Sigmoid colon (tissue), 7 donors: Measurements from ENCODE around the gene DAPK1. TPM values are rescaled to one million over a fixed set of nuclear protein-coding genes. Genes with fewer than 3 reads are reported as not detected.
A peak's percentile ranks its signal among the peaks of the same experiment; 100 is the strongest.

Experiments
- DNase-seq: peaks from one replicate; pipeline ENCODE4 v3.0.0-alpha.2; 2019
- H3K27ac ChIP-seq, 4 donors: fragments of 200-600 bp; sonication (generic); one replicate each; pipeline ENCODE4 v1.5.1; 2016 to 2019; ENCODE audit warnings: mild to moderate bottlenecking in 1 of 4
- H3K27me3 ChIP-seq, 3 donors: fragments of 200-600 bp; sonication (generic); one replicate each; pipeline ENCODE4 v1.5.1; 2019; ENCODE audit warnings: mild to moderate bottlenecking in 1 of 3
- H3K36me3 ChIP-seq, 4 donors: fragments of 200-600 bp; sonication (generic); one replicate each; pipeline ENCODE4 v1.5.1; 2016 to 2019
- H3K4me1 ChIP-seq, 4 donors: fragments of 200-600 bp; sonication (generic); one replicate each; pipeline ENCODE4 v1.5.1; 2017 to 2019
- H3K4me3 ChIP-seq, 4 donors: fragments of 200-600 bp; sonication (generic); one replicate each; pipeline ENCODE4 v1.5.1; 2017 to 2019; ENCODE audit warnings: mild to moderate bottlenecking in 2 of 4, moderate library complexity in 1 of 4
- H3K9me3 ChIP-seq, 4 donors: fragments of 200-600 bp in 3 of 4; sonication (generic) in 3 of 4; one replicate each; pipeline versions ENCODE4 v1.5.1 to v1.6.1; 2013 to 2019
- EP300 ChIP-seq, 4 donors: sonication (generic); formaldehyde crosslinking; IDR thresholded peaks; one replicate each; pipeline ENCODE4 v1.6.1; 2017; ENCODE audit warnings: antibody characterized with exemption in 4 of 4
- POLR2A ChIP-seq, 2 donors: fragments of 450-650 bp; IDR thresholded peaks; one replicate each; pipeline ENCODE4 v1.6.1; 2016; ENCODE audit warnings: antibody characterized with exemption in 2 of 2, mild to moderate bottlenecking in 2 of 2, moderate library complexity in 2 of 2
- POLR2AphosphoS5 ChIP-seq, 4 donors: sonication (generic); formaldehyde crosslinking; IDR thresholded peaks; one replicate each; pipeline ENCODE4 v1.6.1; 2017; ENCODE audit warnings: antibody characterized with exemption in 4 of 4
- WGBS, 2 donors: extraction: QIAGEN DNeasy Blood & Tissue Kit; methylation state at CpG; one replicate each; pipeline ENCODE4 v1.1.7; 2013; 5-methylcytosine and 5-hydroxymethylcytosine counted together
- intact Hi-C: fragments of 100-400 bp; cut with DNase I; formaldehyde crosslinking; loops from one replicate; pipeline ENCODE4 v1.15.1; 2023
- polyA plus RNA-seq, 3 donors: library from polyadenylated mRNA; stranded (reverse); fragments of 200-250 nt; gene quantifications; one replicate each; pipeline ENCODE4 v1.2.3, GENCODE V29; 2013
- total RNA-seq, 4 donors: library from RNA; depleted of rRNA; stranded (reverse); fragments of >200 nt; gene quantifications; one replicate each; pipeline ENCODE4 v1.1.0, GENCODE V29; 2016
- TF ChIP-seq, protein P1 (sequence below), 4 experiments: fragments of 450-650 bp in 3 of 4; fragments of 200-600 bp in 1 of 4; IDR thresholded peaks; one replicate each; pipeline ENCODE4 v1.5.1; 2016 to 2019; ENCODE audit warnings: antibody characterized with exemption in 4 of 4, mild to moderate bottlenecking in 3 of 4, moderate library complexity in 2 of 4
- donor health status: healthy with polysubstance abuse.
- donor health status: Bipolar disorder and iron deficiency.
- donor health status: healthy.

The DAPK1 gene
- total and polyA plus RNA-seq, 7 donors: 4.8 to 92.5 (median 78.1) TPM

DNA sequence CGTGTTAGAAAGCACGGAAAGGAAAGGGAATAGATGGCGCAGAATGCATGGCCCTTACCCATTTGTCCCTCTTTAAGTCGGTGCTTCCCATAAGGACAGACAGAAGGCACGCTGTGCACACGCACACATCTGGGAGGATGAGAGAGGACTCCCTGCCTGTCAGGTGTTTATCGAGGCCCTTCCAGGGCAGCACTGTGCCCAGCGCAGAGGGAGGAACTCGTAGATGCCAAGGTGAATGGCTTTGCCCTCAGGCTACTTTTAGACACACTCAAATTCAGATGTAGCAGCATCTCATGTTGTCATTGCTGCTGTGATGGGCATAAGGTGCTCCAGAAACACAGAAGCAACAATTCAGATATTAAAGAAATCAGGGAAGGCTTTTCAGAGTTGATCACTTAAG is 158.1 kb downstream of the DAPK1 start:
- Histone ChIP-seq H3K27me3 (no peaks in the 10 kb centered on the region), H3K9me3 (no peaks in the 10 kb centered on the region), H3K4me3 (no peak overlapping the region), H3K27ac (peak overlapping the region; percentile 16 to 62 (median 58)), H3K4me1 (peaks cover 0 to 22% (median 13%) of the 10 kb centered on the region in 4 donors), H3K36me3 (peaks cover 5 to 54% (median 14%) of the 10 kb centered on the region in 4 donors)
- no peak for DNase-seq
- TF ChIP-seq EP300 (IDR thresholded peaks at IDR 0.05): no peak
- no peak for TF ChIP-seq POLR2A (IDR thresholded peaks at IDR 0.05)
- no peak for TF ChIP-seq POLR2AphosphoS5 (IDR thresholded peaks at IDR 0.05)
- TF ChIP-seq, protein P1, sequence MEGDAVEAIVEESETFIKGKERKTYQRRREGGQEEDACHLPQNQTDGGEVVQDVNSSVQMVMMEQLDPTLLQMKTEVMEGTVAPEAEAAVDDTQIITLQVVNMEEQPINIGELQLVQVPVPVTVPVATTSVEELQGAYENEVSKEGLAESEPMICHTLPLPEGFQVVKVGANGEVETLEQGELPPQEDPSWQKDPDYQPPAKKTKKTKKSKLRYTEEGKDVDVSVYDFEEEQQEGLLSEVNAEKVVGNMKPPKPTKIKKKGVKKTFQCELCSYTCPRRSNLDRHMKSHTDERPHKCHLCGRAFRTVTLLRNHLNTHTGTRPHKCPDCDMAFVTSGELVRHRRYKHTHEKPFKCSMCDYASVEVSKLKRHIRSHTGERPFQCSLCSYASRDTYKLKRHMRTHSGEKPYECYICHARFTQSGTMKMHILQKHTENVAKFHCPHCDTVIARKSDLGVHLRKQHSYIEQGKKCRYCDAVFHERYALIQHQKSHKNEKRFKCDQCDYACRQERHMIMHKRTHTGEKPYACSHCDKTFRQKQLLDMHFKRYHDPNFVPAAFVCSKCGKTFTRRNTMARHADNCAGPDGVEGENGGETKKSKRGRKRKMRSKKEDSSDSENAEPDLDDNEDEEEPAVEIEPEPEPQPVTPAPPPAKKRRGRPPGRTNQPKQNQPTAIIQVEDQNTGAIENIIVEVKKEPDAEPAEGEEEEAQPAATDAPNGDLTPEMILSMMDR (IDR thresholded peaks at IDR 0.05): no peak
- intact Hi-C loops: loop anchor here (2.0 kb wide), 1 partner anchor 157 kb away; no protein-coding TSS in a partner anchor
- 95 to 96% methylated on average over 9 of the region's 9 CpGs for WGBS, 2 donors

DNA sequence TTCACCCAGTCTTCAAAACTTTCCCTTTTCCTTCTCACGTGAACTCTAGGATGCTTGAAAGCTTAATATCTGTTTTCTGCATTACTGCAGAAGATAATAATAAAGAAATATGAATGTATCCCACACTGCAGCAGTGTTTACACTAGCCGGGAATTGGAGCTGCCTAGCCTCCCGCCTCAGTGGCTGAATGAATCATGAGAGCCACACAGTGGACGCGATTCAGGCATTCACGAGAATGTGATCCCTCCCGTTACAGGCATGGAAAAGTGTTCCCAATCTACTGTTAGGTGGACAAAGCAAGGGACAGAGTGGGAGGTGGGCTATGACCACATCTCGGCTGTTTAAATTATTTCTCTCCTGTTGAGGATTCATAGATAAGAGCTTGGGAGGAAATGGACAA is 158.8 kb downstream of the DAPK1 start:
- intact Hi-C loops: loop anchor here (2.0 kb wide), 1 partner anchor 158 kb away; no protein-coding TSS in a partner anchor

DNA sequence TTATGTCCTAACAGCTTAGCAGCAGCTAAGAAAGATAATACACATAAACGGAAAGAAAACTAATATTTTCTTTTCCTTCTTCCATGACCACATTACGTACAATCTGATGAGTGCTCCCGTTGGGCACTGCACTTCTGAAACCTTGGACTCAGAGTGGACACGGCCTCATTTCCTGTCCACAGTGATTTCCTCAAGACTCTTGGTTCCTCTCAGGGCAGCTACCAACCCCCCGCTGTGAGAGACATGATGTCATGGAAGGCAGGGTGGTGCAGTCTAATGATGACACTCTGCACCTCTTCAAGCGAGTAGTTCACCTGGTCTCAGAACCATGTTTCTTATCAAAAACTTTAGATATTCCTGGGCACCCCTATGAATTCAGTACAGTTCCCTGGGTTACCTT is 159.5 kb downstream of the DAPK1 start:
- Histone ChIP-seq H3K27ac (peak overlapping the region in 1 of 4 donors; percentile 55), H3K27me3 (no peaks in the 10 kb centered on the region), H3K4me3 (no peak overlapping the region), H3K36me3 (peaks cover 0 to 44% (median 14%) of the 10 kb centered on the region in 4 donors), H3K9me3 (no peaks in the 10 kb centered on the region), H3K4me1 (peaks cover 0 to 27% (median 21%) of the 10 kb centered on the region in 4 donors)
- WGBS, 2 donors: 82 to 85% methylated on average over 6 of the region's 6 CpGs
- intact Hi-C loops: loop anchor here (2.0 kb wide), 1 partner anchor 158 kb away; no protein-coding TSS in a partner anchor
- TF ChIP-seq, protein P1 (IDR thresholded peaks at IDR 0.05): no peak
- TF ChIP-seq POLR2AphosphoS5 (IDR thresholded peaks at IDR 0.05) (no peak), POLR2A (IDR thresholded peaks at IDR 0.05) (no peak)
- no peak for DNase-seq

More for the DNA sequence above, 158.8 kb downstream of the DAPK1 start:
- H3K27me3 ChIP-seq: no peaks in the 10 kb centered on the region
- no peak for DNase-seq
- no peaks in the 10 kb centered on the region for H3K9me3 ChIP-seq
- H3K27ac ChIP-seq: peak overlapping the region; percentile 16 to 62 (median 58)
- H3K4me3 ChIP-seq: no peak overlapping the region
- H3K4me1 ChIP-seq: peaks cover 0 to 22% (median 16%) of the 10 kb centered on the region in 4 donors
- TF ChIP-seq, protein P1 (IDR thresholded peaks at IDR 0.05): peak in 1 of 4 experiments; percentile 19
- TF ChIP-seq POLR2A (IDR thresholded peaks at IDR 0.05) (no peak), POLR2AphosphoS5 (IDR thresholded peaks at IDR 0.05) (peak in 2 of 4 donors; percentile 29 to 39)
- 82% methylated on average over 8 of the region's 8 CpGs for WGBS, 2 donors
- peaks cover 1 to 46% (median 14%) of the 10 kb centered on the region in 4 donors for H3K36me3 ChIP-seq

DNA sequence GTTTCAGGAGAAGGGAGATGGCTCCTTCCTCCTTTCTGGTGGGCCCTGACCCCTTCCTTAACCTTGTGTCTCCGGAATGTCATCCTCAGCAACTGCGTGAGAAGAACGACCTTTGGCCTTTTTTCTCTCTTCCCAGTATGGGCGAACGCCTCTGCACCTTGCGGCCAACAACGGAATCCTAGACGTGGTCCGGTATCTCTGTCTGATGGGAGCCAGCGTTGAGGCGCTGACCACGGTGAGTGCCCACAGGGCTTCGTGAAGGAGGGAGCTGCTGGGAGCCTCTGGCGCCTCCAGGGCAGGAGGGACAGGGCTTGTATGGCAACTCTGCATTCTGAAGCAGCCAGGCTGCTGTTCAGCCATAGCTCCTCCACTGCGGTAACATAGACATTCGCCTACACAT is 160.2 kb downstream of the DAPK1 start:
- WGBS, 2 donors: 97% methylated on average over 16 of the region's 16 CpGs
- Histone ChIP-seq H3K36me3 (peaks cover 0 to 44% (median 14%) of the 10 kb centered on the region in 4 donors), H3K27ac (no peak overlapping the region), H3K4me1 (peaks cover 0 to 32% (median 22%) of the 10 kb centered on the region in 4 donors), H3K27me3 (no peaks in the 10 kb centered on the region), H3K4me3 (no peak overlapping the region), H3K9me3 (no peaks in the 10 kb centered on the region)
- no peak for TF ChIP-seq EP300 (IDR thresholded peaks at IDR 0.05)
- TF ChIP-seq POLR2A (IDR thresholded peaks at IDR 0.05): no peak
- TF ChIP-seq POLR2AphosphoS5 (IDR thresholded peaks at IDR 0.05): no peak
- TF ChIP-seq, protein P1 (IDR thresholded peaks at IDR 0.05): no peak
- intact Hi-C loops: loop anchor here (2.0 kb wide), 1 partner anchor 159 kb away; no protein-coding TSS in a partner anchor
- no peak for DNase-seq
